NCI-H82 treated with DMSO at 0.1 percent for 48 hours (cell line): ENCODE measurements around the gene FAM13C.
"Not testable (repeated sequence)": the region's sequence is repeated elsewhere in the genome, so short reads cannot be mapped to it uniquely, and the experiment has no call there.

Experiments
- DNase-seq: peaks from one replicate; lab custom pipeline; 2025; ENCODE audit not compliant: unreplicated experiment; lab: John Stamatoyannopoulos, UW

FAM13C gene

DNA sequence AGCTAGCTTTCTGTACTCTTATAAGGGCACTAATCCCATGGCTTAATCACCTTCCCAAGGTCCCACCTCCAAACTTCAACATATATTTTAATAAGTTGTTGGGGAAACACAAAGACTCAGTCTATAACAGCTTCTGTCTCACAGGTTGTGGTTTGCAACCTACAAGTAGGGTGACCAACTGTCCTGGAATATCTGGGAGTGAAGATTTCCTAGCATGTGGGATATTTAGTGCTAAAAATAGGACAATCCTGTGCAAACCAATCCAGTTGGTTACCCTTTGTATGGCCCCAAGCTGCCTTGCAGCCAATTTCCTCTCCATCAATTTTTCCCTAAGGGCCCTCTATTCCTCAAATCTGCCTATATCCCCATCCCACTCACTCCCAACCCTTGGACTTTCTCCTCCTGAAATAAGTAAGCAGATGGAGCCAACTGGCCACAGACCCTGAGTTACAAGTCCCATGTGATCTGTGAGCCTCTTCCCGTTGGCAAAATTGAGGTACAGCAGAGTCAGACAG, 82.3 kb downstream of the FAM13C start:
- no peak for DNase-seq

DNA sequence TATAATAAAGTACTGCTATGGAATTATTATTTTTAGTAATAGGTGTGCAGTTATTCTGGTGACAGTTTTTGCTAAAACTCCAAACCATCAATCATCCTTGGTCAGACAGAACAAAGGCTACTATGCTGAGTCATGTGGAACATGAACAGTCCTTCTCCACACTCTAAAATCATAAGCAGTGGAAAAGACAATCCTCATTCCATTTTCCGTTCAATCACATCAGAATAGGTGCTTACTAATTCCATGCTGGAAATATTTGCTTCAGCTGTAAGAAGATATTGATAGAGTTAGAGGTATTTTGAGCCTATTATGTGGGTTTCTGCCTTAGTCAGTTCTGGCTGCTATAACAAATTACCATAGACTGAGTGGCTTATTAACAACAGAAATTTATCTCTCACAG, 82.9 kb downstream of the FAM13C start:
- no peak for DNase-seq

- no peak for DNase-seq
These were observed 85.4 kb downstream of the FAM13C start for GRCh38 chr10:59276919-59277318.

- DNase-seq = no peak
These were observed 86.2 kb downstream of the FAM13C start for GRCh38 chr10:59276133-59276532.

DNA sequence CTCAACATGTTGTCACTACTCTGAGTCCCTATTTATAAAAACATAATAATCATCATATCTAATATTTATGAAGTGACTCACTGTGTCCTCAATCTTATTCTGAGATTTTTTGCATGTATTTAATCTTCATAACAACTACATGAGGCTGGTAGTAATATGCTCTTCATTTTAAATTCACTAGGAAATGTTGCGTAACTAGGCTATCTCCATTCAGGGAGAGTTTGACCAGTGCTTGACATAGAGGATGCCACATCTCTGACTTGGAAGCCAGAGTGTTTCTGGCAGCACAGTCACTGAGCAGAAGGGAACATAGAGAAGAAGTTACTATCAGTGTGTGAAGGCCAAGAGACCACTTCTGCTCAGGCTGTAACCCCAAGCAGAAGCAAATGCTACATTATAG, 88.9 kb downstream of the FAM13C start:
- DNase-seq = no peak

- DNase-seq = no peak
These were observed 90.3 kb downstream of the FAM13C start for GRCh38 chr10:59272061-59272460.

DNA sequence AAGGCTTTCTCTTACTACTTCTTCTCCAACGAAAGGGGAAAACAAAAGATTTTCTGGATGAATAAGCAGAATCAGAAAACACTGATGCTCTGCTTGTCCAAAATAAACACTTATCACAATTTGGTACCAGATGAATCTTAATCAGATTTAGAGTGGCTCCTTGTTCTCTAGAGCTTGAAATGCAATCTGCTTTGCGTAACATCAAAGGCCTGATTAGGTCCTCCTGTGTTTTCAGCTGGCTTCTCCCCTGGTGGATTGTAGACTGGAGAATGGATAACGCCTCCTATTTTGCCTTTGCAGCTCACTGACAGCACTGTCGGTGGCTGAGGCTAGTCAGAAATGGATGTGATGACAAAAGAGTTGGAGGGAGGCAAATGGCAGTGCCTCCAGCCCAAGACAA, 91.2 kb downstream of the FAM13C start:
- DNase-seq = no peak

DNA sequence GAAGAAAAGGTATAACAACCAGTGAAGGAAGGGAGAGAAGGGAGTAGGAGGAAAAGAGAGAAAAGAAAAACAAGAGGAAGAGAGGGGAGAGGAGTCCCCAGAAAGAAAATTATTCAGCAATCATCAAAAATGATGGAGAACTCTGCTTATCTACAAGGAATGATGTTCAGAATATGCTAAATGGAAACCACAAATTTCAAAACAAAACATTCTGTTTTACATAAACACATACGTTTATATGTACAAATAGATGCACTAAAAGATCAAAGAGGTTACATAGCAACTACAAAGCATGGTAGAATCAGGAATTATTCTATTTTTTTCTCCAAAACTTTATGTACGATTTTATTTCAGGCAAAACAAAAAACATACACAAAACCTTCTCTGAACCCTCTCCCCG, 91.9 kb downstream of the FAM13C start:
- no peak for DNase-seq

DNA sequence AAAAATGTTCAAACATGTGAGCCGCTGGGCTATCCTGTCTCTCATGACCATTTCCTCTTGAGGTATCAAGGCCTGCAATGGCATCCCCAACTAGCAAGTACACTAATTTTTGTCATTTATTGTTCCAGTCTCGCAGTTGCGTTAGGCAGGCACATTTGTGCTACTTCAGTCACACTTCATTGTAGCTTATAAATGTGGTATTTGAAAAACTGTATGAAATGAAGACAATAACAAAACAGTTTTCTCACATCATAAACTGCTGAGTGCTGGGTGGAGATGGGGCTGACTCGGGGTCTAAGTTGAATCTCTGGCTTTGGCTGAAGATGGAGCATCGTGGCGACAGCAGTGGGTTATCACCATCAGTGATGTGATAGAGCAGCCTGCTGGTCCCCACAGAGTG, 92.7 kb downstream of the FAM13C start:
- no peak for DNase-seq

GRCh38 chr10:59268460-59268859, 93.9 kb downstream of the FAM13C start:
- no peak for DNase-seq

DNA sequence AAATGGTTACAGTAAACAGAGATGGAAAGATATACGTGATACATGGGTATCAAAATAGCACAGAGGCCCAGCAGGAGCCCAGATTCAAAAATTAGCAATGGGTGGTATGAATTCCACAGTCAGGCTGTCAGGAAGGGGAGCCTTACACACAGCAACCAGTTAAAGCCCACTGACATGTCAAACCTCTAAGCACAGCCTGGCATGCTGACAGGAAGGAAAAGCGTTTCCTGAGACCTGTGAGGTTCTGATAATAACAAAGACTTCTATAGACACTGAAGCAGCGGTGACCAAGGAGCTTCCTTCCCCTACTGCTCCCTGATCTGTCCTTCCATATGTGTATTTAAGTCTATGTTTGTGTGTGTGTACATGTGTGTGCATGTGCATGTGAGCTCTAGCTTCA, 96.0 kb downstream of the FAM13C start:
- DNase-seq = no peak

DNA sequence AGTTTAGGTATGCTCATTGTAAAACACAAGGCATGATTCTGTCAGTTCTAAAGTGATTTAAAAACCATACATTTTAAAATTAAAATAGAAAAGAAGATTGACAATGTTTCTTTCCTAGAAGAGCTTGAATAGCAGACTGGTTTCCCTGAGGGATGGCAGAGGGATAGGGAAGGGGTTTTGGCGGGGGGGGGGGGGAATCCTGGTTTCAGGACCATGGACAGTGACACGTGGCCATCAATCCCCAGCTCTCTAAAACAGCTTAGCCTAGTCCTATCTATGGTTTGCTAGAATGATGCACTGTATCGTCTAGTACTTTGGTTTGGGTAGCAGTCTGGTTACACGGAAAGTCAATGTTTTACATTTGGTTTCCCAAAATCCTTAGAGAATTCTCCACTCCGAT, 97.2 kb downstream of the FAM13C start:
- DNase-seq = no peak

DNA sequence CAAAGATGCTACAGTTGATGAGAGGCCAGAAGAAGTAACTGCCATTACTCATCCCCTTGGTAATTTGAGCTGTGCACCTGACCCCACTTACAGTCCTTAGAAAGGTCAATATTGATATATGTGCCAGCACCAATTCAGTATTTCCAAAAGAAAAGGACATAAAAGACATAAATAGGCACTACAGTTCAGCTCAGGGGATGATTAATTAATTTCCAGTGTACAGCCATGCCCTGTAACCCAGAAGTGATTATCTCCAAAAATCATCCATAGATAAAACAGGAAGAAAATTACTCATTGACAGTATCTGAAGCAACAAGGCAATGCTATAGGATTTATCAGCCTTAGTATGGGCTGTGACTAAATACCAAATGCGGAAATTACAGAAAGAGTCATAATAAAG, 103.5 kb downstream of the FAM13C start:
- no peak for DNase-seq

- DNase-seq = no peak
These were observed 105.1 kb downstream of the FAM13C start for GRCh38 chr10:59257224-59257623.

GRCh38 chr10:59255463-59255862, 106.9 kb downstream of the FAM13C start:
- no peak for DNase-seq

DNA sequence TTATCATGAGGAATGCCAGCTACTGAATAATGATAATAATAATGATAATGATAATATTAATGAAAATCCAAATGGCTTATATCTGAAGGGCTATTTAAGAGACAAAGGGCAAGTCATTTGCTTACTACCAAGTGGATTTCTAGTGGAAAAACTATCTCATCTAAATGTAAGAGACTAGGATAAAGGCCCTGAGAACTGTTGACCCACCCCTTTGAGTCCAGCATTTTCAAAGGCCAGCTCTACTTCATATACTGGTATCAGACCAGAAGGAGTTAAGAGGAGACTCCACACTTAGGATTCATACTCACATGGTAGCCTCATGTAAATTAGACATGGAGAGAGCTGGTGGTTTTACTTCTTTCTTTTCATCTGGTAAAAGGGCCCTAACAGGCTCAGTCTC, 109.9 kb downstream of the FAM13C start:
- DNase-seq = no peak

- no peak for DNase-seq
These were observed 116.7 kb downstream of the FAM13C start for GRCh38 chr10:59245686-59246085.

- DNase-seq = no peak
These were observed 117.5 kb downstream of the FAM13C start for GRCh38 chr10:59244871-59245270.

- no peak for DNase-seq
These were observed 118.6 kb downstream of the FAM13C start for GRCh38 chr10:59243611-59244195.

- no peak for DNase-seq
These were observed 119.4 kb downstream of the FAM13C start for GRCh38 chr10:59242991-59243390.

GRCh38 chr10:59242057-59242456, 120.3 kb downstream of the FAM13C start:
- no peak for DNase-seq

DNA sequence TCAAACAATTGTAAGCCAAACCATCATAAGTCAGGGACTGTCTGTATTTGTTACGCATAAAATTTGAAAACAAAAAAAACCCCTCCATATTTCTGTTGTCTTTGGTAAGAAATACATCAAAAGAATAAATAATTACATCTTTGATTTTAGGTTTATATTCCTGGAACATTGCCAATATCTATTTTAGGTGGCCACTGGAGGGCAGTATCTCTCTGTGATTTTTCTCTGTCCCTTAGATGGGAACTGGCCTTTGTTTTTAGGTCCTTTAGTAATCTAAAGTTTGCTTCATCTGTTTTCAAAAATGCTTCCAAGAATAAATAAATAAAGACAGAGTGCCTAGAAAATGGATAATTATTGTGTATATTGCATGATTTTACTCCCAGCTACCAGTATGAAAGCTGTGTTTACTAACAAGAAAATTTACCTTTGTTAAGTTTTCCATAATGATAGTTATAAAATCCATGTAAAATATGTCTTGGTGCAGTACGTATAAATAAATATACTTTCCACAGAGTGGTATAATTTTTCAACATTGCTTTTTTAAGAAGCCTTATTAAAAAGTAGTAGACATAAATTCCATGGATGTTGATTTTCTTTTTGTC, 121.7 kb downstream of the FAM13C start:
- no peak for DNase-seq

GRCh38 chr10:59239108-59239507, 123.2 kb downstream of the FAM13C start:
- not testable (repeated sequence) for DNase-seq
